Measurements from ENCODE around the gene CSRNP2. TPM values are rescaled to one million over a fixed set of nuclear protein-coding genes. Genes with fewer than 3 reads are reported as not detected.
"Not testable (repeated sequence)": the region's sequence is repeated elsewhere in the genome, so short reads cannot be mapped to it uniquely, and the experiment has no call there.

Gene CSRNP2
- total RNA-seq, 3 donors from 2014 or later (not counting 1 experiment from before 2014, with no cell fraction given), result 21.3 to 31.7 (median 25.1) TPM

GRCh38 chr12:51080136-51080535 lies 3.3 kb downstream of the CSRNP2 start:
- DNase-seq (no peak), ATAC-seq (no peak)
- Mint-ChIP-seq H3K27me3 (ENCODE audit: low read depth in 2 of 2) (no peaks in the 10 kb centered on the region), H3K27ac (no peak overlapping the region), H3K4me1 (peaks cover 29 to 48% of the 10 kb centered on the region in 2 donors), H3K4me3 (no peak overlapping the region), H3K36me3 (no peaks in the 10 kb centered on the region), H3K9me3 (no peaks in the 10 kb centered on the region)
- Histone ChIP-seq H3K4me3 (ENCODE audit: low read length) (no peak overlapping the region), H3K9me3 (ENCODE audit: control insufficient read depth, insufficient read depth, low read length) (no peaks in the 10 kb centered on the region), H3K27me3 (ENCODE audit: control insufficient read depth, insufficient read depth, low read length) (no peaks in the 10 kb centered on the region), H3K4me1 (ENCODE audit: control insufficient read depth, insufficient read depth, low read length) (peaks cover 17% of the 10 kb centered on the region), H3K27ac (ENCODE audit: low read length) (no peak overlapping the region), H3K36me3 (ENCODE audit: control insufficient read depth, insufficient read depth, low read length) (peaks cover 3% of the 10 kb centered on the region)
- WGBS (ENCODE audit: insufficient coverage), result 90% methylated on average over 4 of the region's 4 CpGs
- intact Hi-C loops (cut with micrococcal nuclease), result no loop called here
- no peak for TF ChIP-seq CTCF (IDR thresholded peaks at IDR 0.05)

GRCh38 chr12:51078866-51079265 lies 4.5 kb downstream of the CSRNP2 start:
- H3K4me3 ChIP-seq (ENCODE audit: low read length); H3K36me3 ChIP-seq (ENCODE audit: control insufficient read depth, insufficient read depth, low read length); H3K27me3 Mint-ChIP-seq (ENCODE audit: low read depth in 2 of 2); H3K9me3 ChIP-seq (ENCODE audit: control insufficient read depth, insufficient read depth, low read length); H3K36me3 Mint-ChIP-seq; H3K27ac Mint-ChIP-seq; DNase-seq; H3K27ac ChIP-seq (ENCODE audit: low read length); intact Hi-C loops (cut with micrococcal nuclease); H3K4me3 Mint-ChIP-seq; H3K27me3 ChIP-seq (ENCODE audit: control insufficient read depth, insufficient read depth, low read length); ATAC-seq; H3K9me3 Mint-ChIP-seq: not testable (repeated sequence)
- WGBS (ENCODE audit: insufficient coverage), result 100% methylated on average over 1 of the region's 6 CpGs
- peaks cover 29 to 45% of the 10 kb centered on the region in 2 donors for H3K4me1 Mint-ChIP-seq
- peaks cover 15% of the 10 kb centered on the region for H3K4me1 ChIP-seq (ENCODE audit: control insufficient read depth, insufficient read depth, low read length)

GRCh38 chr12:51078346-51078745 lies 5.0 kb downstream of the CSRNP2 start:
- H3K27me3 ChIP-seq (ENCODE audit: control insufficient read depth, insufficient read depth, low read length); H3K36me3 ChIP-seq (ENCODE audit: control insufficient read depth, insufficient read depth, low read length); H3K27me3 Mint-ChIP-seq (ENCODE audit: low read depth in 2 of 2); H3K4me3 Mint-ChIP-seq; intact Hi-C loops (cut with micrococcal nuclease); H3K27ac Mint-ChIP-seq; ATAC-seq; H3K9me3 Mint-ChIP-seq; H3K4me3 ChIP-seq (ENCODE audit: low read length); H3K36me3 Mint-ChIP-seq; DNase-seq; H3K27ac ChIP-seq (ENCODE audit: low read length); H3K9me3 ChIP-seq (ENCODE audit: control insufficient read depth, insufficient read depth, low read length): not testable (repeated sequence)
- peaks cover 12% of the 10 kb centered on the region for H3K4me1 ChIP-seq (ENCODE audit: control insufficient read depth, insufficient read depth, low read length)
- H3K4me1 Mint-ChIP-seq, result peaks cover 29 to 41% of the 10 kb centered on the region in 2 donors
- WGBS (ENCODE audit: insufficient coverage), result 56% methylated on average over 2 of the region's 5 CpGs

- peaks cover 7% of the 10 kb centered on the region for H3K36me3 ChIP-seq (ENCODE audit: control insufficient read depth, insufficient read depth, low read length)
- no peaks in the 10 kb centered on the region for H3K36me3 Mint-ChIP-seq
- no peaks in the 10 kb centered on the region for H3K9me3 Mint-ChIP-seq
- no peak overlapping the region for H3K4me3 Mint-ChIP-seq
- DNase-seq (no peak), ATAC-seq (no peak)
- H3K4me1 ChIP-seq (ENCODE audit: control insufficient read depth, insufficient read depth, low read length), result peaks cover 10% of the 10 kb centered on the region
- H3K27me3 Mint-ChIP-seq (ENCODE audit: low read depth in 2 of 2), result no peaks in the 10 kb centered on the region
- H3K9me3 ChIP-seq (ENCODE audit: control insufficient read depth, insufficient read depth, low read length), result no peaks in the 10 kb centered on the region
- intact Hi-C loops (cut with micrococcal nuclease), result no loop called here
- no peaks in the 10 kb centered on the region for H3K27me3 ChIP-seq (ENCODE audit: control insufficient read depth, insufficient read depth, low read length)
- no peak for TF ChIP-seq CTCF (IDR thresholded peaks at IDR 0.05)
- WGBS (ENCODE audit: insufficient coverage), result 92% methylated on average over 4 of the region's 5 CpGs
- no peak overlapping the region for H3K27ac Mint-ChIP-seq
- no peak overlapping the region for H3K27ac ChIP-seq (ENCODE audit: low read length)
- no peak overlapping the region for H3K4me3 ChIP-seq (ENCODE audit: low read length)
- peaks cover 29 to 36% of the 10 kb centered on the region in 2 donors for H3K4me1 Mint-ChIP-seq
These were observed 5.5 kb downstream of the CSRNP2 start for GRCh38 chr12:51077930-51078329.

Measured in natural killer cell (primary cell).